GM21526 (cell line): Measurements from ENCODE around the gene NRARP.

ENCODE experiments used
- ATAC-seq: cut with Tn5 transposase; IDR thresholded peaks from one replicate; pipeline ENCODE4 v1.9.1; 2021; ENCODE audit warnings: moderate library complexity; ENCODE audit not compliant: unreplicated experiment, low FRiP score

NRARP gene

GRCh38 chr9:137300567-137301080 is 1.4 kb downstream of the NRARP start:
- ATAC-seq: no peak

GRCh38 chr9:137299938-137300337 is 2.1 kb downstream of the NRARP start:
- ATAC-seq: no peak

- no peak for ATAC-seq
Observed at GRCh38 chr9:137299203-137299565, 2.9 kb downstream of the NRARP start.

GRCh38 chr9:137298401-137299202 is 3.5 kb downstream of the NRARP start:
- no peak for ATAC-seq

DNA sequence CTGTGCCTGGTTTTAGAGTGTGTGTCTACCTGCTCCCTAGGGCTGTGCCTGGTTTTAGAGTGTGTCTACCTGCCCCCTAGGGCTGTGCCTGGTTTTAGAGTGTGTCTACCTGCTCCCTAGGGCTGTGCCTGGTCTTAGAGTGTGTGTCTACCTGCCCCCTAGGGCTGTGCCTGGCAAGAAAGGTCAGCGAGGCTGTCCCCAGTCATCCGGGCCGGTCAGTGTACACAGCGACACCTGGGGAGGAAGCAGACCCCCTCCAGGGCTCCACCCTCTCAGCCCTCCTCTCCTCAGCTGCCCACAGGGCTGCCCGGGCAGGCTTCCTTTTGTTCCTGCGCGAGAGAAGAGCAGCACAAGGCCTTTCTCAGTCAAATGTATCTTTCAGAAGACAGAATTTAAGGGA is 4.1 kb downstream of the NRARP start:
- no peak for ATAC-seq

- no peak for ATAC-seq
Observed at GRCh38 chr9:137296670-137297664, 5.1 kb downstream of the NRARP start.

GRCh38 chr9:137295849-137296669 is 6.0 kb downstream of the NRARP start:
- no peak for ATAC-seq

DNA sequence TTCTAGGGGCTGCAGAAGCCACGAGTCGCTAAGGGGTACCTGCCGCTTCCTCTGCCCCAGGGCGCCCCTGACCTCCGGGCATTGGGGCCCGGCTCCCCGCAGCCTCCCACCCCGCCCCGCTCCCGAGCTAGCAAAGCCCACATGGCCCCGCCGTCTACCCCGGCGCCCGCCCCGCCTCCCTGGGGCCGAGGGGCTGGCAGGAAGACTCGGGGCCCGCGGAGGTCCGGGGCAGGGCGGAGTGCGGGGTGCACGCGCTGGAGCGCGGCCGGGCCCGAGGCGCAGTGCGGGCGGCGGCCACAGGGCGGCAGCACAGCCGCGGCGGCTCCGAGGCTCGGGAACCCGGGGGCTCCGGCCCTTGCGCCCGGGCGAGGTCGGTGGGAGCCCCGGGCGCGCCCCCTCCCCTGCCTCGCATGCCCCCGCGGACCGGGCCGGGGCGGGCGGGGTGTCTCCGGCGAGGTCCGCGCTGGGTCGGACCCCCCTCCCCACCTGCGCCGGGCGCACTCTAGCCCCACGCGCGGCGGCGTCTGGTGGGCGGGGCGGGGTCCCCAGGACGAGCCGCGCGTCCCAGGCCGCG is 6.7 kb downstream of the NRARP start:
- no peak for ATAC-seq

GRCh38 chr9:137294681-137295237 is 7.3 kb downstream of the NRARP start:
- no peak for ATAC-seq

DNA sequence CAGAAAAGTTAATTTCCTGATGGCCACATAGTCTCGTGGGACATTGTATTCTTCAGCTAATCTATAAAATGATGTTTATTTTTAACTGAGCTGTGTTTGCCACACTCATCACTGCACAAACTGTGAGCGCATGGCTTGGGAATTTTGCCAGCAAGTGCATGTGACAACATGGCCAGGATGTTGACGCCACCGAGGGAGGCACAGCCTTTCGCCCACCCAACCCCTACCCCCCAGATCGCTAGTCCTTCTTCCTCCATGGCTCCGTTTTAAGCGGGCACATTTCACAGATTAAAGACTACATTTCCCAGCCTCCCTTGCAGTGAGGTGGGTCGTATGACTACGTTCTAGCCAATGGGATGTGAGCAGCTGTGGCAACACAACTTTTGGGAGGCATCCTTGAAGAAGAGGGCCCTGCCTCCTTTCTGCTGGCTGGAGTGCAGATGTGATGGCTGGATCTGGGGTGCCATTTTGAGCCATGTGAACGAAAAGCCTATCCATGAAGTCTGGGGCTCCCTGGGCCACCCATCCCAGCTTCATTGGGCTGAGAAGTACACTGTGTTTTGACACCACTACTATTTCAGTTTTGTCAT is 7.9 kb downstream of the NRARP start:
- no peak for ATAC-seq

DNA sequence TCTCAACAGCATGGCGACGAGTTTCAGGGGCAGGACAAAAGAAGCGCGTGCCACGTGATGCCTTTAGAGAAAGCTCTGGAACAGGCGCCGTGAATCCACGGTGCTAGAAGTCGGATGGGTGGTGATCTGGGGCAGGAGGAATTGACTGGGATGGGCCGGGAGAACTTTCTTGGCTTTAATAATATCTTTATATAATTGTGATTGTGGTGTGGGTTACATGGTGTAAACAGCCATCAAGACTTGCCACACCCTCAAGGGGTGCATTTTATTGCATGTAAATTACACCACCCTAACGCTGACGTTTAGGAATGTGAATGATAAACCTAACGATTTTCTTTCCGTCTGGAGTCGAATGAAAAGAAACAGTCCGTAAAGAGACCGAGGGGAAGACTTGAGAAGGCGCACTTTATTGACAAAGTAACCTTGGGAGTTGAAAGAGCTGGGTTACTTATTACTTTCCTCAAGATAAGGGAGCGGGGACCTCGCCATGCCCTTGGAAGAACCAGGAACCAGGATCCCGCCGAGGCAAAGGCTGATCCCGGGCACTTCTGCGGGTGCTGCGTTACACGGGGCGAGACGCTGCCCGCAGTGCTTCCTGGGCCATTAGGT is 8.5 kb downstream of the NRARP start:
- no peak for ATAC-seq

- no peak for ATAC-seq
Observed at GRCh38 chr9:137293094-137293481, 9.0 kb downstream of the NRARP start.

DNA sequence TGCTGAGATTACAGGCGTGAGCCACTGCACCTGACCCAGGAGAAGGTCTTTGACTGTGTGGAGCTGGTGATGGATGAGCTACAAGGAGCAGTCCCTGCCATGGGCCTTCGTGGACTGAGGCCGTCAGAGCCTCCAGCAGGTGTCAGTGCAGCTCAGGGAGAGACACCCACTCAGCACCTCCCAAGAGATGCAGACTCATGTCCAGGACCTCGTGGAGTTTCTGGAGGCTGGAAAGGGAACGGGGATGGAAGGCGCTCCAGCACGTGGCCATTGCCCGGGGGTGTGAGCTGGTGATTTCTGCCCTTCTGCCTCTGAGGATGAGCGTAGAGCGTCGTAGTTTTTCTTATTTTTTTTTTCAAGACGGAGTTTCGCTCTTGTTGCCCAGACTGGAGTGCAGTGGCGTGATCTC is 15.1 kb downstream of the NRARP start:
- ATAC-seq: no peak

GRCh38 chr9:137281345-137282116 is 20.5 kb downstream of the NRARP start:
- ATAC-seq: no peak

DNA sequence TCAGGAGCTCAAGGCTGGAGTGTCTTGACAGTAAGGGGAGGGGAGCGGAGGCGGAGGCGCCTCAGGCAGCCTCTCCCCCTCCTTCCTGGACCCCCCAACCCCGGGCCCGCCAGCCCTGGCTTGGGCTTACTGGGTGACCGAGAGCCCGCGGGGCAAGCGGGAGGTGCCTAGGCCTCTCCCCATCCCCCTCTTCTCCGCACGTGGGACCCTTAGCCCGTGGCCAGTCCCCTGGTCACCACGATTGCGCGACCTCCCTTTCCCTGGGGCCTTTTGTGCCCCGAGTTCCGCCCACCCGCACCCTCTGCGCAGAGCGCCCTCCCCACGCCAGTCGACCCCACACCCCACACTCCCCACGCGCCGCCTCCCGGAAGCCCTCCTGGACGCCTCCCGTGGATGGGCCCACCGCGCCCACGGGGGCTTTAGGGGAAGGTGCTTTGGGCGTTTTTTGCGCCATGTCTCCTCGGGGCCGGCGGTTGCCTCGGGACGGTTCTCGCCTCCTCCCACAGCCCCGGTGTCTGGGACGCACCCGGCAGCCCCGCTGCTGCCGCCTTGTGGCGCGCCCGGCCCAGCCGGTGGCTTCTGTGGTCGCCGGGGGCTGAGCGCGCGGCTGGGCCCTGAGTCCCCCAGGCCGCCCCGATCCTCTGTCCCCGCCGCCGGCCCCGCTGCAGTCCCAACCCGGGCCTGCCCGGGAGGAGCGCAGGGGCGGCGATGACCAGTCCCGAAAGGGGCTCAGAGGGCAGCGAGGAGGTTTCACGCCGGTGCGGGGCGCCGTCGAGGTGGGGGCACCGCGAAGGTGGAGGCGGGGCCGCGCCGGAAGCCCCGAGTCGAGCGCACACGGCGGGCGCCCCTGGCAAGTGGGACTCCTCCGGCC is 21.4 kb downstream of the NRARP start:
- ATAC-seq: no peak

DNA sequence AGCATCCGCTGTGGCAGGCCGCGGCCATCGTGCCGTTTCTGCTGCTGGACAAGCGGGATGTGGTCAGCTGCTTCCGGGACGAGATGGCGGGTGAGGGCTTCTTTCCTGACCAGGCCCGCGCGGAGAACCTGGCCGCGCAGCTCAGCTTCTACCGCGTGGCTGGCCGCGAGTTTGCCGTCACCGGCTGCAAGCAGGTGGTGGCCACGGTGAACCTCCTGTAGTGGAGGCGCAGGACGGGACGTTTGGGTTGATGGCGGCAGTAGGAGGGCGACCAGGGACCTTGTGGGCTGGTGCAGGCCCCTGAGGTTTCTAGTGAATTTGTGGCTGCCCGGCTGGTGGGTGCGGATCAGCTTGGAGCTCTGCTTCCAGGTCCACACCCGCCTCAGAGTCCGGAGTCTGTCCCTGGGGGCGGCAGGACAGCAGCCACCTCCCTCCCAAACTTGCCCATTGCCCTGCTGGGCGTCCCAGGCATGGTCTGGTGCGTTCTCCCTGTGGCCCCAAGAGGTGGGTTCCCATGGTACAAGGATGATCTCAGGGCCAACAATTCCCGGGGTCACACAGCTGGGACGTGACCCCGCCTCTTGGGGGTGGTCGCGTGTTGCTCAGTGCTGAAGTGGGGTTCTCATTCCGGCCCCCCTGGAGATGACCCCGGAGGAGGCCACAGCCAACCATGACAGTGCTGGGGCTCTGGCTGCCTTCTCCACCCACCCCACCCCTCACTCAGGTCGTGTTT is 22.2 kb downstream of the NRARP start:
- ATAC-seq: no peak
